Fibroblast of lung (primary cell): ENCODE data around the gene SLX9. TPM values are rescaled to one million over a fixed set of nuclear protein-coding genes. Genes with fewer than 3 reads are reported as not detected.

Source experiments
- DNase-seq, 2 donors: peaks; one replicate each; pipeline versions ENCODE4 v3.0.0 to v3.0.0-alpha.2; 2010; ENCODE audit warnings: low read depth in 2 of 2
- H2AFZ ChIP-seq: 2 replicates; pipeline ENCODE4 v1.5.1; 2012; ENCODE audit warnings: low read length, control low read depth, inconsistent platforms
- H3K27ac ChIP-seq: 2 replicates; pipeline ENCODE4 v1.5.1; 2011; ENCODE audit warnings: low read length, control low read depth; ENCODE audit not compliant: insufficient read depth
- H3K27me3 ChIP-seq: 2 replicates; pipeline ENCODE4 v1.5.1; 2011; ENCODE audit warnings: mild to moderate bottlenecking, low read length; ENCODE audit not compliant: control insufficient read depth, insufficient read depth
- H3K36me3 ChIP-seq: 2 replicates; pipeline ENCODE4 v1.5.1; 2011; ENCODE audit warnings: low read length; ENCODE audit not compliant: control insufficient read depth, insufficient read depth
- H3K4me1 ChIP-seq: 2 replicates; pipeline ENCODE4 v1.5.1; 2011; ENCODE audit warnings: low read length; ENCODE audit not compliant: control insufficient read depth, insufficient read depth; ENCODE audit errors: extremely low read depth
- H3K4me2 ChIP-seq: 2 replicates; pipeline ENCODE4 v1.5.1; 2011; ENCODE audit warnings: low read length, control low read depth; ENCODE audit not compliant: insufficient read depth; ENCODE audit errors: extremely low read depth
- H3K4me3 ChIP-seq, 4 experiments: fragments of 200-600 bp in 1 of 4; sonication (generic) in 1 of 4; replicated peaks in 1 of 4; 2 replicates each; pipeline ENCODE4 v1.5.1; 2011 to 2016; ENCODE audit warnings: low read length in 4 of 4, low read depth in 3 of 4, mild to moderate bottlenecking in 3 of 4, control low read depth in 2 of 4, inconsistent platforms in 1 of 4, mixed read lengths in 1 of 4; ENCODE audit not compliant: insufficient read depth in 1 of 4; ENCODE audit errors: control extremely low read depth in 1 of 4
- H3K79me2 ChIP-seq: 2 replicates; pipeline ENCODE4 v1.5.1; 2012; ENCODE audit warnings: mild to moderate bottlenecking, low read length, inconsistent platforms; ENCODE audit not compliant: control insufficient read depth, insufficient read depth
- H3K9ac ChIP-seq: 2 replicates; pipeline ENCODE4 v1.5.1; 2011; ENCODE audit warnings: mild to moderate bottlenecking, low read length, control low read depth; ENCODE audit not compliant: insufficient read depth
- H3K9me3 ChIP-seq: 2 replicates; pipeline ENCODE4 v1.5.1; 2012; ENCODE audit warnings: low read depth, low read length; ENCODE audit not compliant: control insufficient read depth, insufficient read depth
- H4K20me1 ChIP-seq: 2 replicates; pipeline ENCODE4 v1.5.1; 2011; ENCODE audit warnings: low read length; ENCODE audit not compliant: control insufficient read depth, insufficient read depth; ENCODE audit errors: extremely low read depth
- EZH2 ChIP-seq: IDR thresholded peaks from 2 replicates; pipeline ENCODE4 v1.5.1; 2012; ENCODE audit warnings: low read length, control low read depth, mild to moderate bottlenecking; ENCODE audit errors: missing control alignments
- polyA plus RNA-seq, 2 donors: library from polyadenylated mRNA; depleted of rRNA in 1 of 2; stranded (reverse) in 1 of 2; unstranded in 1 of 2; fragments of >200 nt; gene quantifications; 2 replicates each; pipeline ENCODE4 v1.2.1, GENCODE V29; 2011 to 2012; ENCODE audit warnings: missing spikeins in 1 of 2
- total RNA-seq: library from RNA; depleted of rRNA; stranded (reverse); fragments of >200 nt; gene quantifications from 2 replicates; pipeline ENCODE4 v1.2.1, GENCODE V29; 2014
- TF ChIP-seq, protein P1 (sequence below), 2 donors: IDR thresholded peaks in 1 of 2; conservative IDR thresholded peaks in 1 of 2; 1 replicate in 1 of 2; 2 replicates in 1 of 2; pipeline ENCODE4 v1.5.1; 2011 to 2012; ENCODE audit warnings: low read length in 2 of 2, control low read depth in 1 of 2, inconsistent platforms in 1 of 2, low read depth in 1 of 2, mild to moderate bottlenecking in 1 of 2

Gene SLX9
- total and polyA plus RNA-seq, 2 donors (not counting 1 experiment from before 2014, with no cell fraction given): 9.7 to 14.9 TPM

DNA sequence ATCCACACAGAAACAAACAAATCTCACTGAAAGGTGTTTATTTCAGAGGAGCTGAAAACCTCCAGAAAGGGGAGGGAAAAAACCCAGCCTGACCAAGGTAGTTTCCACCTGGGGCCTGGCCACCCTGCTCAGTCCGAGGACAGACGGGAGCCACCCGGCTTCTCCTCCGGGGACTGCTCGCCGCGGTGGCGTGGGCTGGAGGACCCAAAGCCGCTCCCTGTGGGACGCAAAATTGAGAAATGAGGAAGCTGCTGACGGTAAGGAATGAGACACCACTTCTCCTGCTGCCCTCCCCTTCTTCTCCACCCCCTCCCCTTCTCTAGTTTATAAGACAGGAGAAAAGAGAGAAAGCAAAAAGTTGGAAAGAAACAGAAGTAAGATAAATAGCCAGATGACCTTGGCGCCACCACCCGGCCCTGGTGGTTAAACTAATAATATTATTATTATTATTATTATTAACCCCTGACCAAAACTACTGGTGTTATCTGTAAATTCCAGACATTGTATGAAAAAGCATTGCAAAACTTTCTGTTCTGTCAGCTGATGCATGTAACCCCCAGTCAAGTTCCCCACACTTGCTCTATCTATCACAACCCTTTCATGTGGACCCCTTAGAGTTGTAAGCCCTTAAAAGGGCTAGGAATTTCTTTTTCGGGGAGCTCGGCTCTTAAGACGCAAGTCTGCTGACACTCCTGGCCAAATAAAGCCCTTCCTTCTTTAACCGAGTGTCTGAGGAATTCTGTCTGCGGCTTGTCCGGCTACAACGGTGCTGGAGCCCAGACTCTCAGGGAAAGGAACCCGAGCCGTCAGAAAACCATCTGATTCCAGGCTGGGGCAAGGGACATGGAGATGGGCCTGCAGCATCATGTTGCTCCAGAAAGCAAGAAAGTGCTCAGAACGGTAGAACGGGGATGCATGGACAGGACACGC, 31.6 kb upstream of the SLX9 start:
- Histone ChIP-seq H3K27ac (no peak overlapping the region), H3K36me3 (no peaks in the 10 kb centered on the region), H3K9me3 (no peaks in the 10 kb centered on the region), H3K4me3 (no peak overlapping the region), H4K20me1 (no peaks in the 10 kb centered on the region), H3K79me2 (no peaks in the 10 kb centered on the region), H2AFZ (no peak overlapping the region), H3K9ac (no peak overlapping the region), H3K27me3 (peaks cover 27% of the 10 kb centered on the region), H3K4me1 (no peaks in the 10 kb centered on the region), H3K4me2 (no peak overlapping the region)
- DNase-seq: no peak
- no peak for TF ChIP-seq EZH2
- TF ChIP-seq, protein P1, sequence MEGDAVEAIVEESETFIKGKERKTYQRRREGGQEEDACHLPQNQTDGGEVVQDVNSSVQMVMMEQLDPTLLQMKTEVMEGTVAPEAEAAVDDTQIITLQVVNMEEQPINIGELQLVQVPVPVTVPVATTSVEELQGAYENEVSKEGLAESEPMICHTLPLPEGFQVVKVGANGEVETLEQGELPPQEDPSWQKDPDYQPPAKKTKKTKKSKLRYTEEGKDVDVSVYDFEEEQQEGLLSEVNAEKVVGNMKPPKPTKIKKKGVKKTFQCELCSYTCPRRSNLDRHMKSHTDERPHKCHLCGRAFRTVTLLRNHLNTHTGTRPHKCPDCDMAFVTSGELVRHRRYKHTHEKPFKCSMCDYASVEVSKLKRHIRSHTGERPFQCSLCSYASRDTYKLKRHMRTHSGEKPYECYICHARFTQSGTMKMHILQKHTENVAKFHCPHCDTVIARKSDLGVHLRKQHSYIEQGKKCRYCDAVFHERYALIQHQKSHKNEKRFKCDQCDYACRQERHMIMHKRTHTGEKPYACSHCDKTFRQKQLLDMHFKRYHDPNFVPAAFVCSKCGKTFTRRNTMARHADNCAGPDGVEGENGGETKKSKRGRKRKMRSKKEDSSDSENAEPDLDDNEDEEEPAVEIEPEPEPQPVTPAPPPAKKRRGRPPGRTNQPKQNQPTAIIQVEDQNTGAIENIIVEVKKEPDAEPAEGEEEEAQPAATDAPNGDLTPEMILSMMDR (conservative IDR thresholded peaks at IDR 0.05 in 1 of 2, IDR thresholded peaks at IDR 0.05 in 1 of 2; ENCODE audit: low read depth in 1 of 2, low read length in 2 of 2): no peak

- Histone ChIP-seq H3K27me3 (peaks cover 27% of the 10 kb centered on the region), H2AFZ (no peak overlapping the region), H3K4me3 (no peak overlapping the region), H3K4me1 (no peaks in the 10 kb centered on the region), H3K36me3 (no peaks in the 10 kb centered on the region), H3K9me3 (no peaks in the 10 kb centered on the region), H3K9ac (no peak overlapping the region), H4K20me1 (no peaks in the 10 kb centered on the region), H3K79me2 (no peaks in the 10 kb centered on the region), H3K4me2 (no peak overlapping the region), H3K27ac (no peak overlapping the region)
- TF ChIP-seq, protein P1 (conservative IDR thresholded peaks at IDR 0.05 in 1 of 2, IDR thresholded peaks at IDR 0.05 in 1 of 2; ENCODE audit: low read depth in 1 of 2, low read length in 2 of 2): no peak
- no peak for TF ChIP-seq EZH2
- no peak for DNase-seq
Observed at GRCh38 chr21:44908908-44909307, 30.9 kb upstream of the SLX9 start.

DNA sequence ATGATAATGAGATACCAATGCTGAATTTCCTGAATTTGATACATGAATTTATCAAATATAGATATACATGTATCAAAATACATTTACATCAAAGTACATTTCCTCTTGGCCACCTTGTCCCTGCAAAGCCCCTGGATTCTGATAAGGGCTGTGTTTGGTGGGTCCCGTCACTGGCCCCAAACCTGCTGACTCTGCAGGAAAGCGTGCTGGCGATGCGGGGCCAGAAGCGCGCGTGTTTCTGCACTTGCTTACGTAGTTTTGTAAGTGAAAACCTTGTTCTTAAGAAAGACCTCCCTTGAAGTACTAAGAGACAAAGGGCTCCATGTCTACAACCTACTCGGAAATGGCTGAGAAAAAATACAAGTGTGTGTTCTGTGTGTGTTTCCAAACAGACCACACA, 30.1 kb upstream of the SLX9 start:
- TF ChIP-seq, protein P1 (conservative IDR thresholded peaks at IDR 0.05 in 1 of 2, IDR thresholded peaks at IDR 0.05 in 1 of 2; ENCODE audit: low read depth in 1 of 2, low read length in 2 of 2): no peak
- TF ChIP-seq EZH2: no peak
- Histone ChIP-seq H3K27me3 (peaks cover 27% of the 10 kb centered on the region), H3K36me3 (no peaks in the 10 kb centered on the region), H3K4me3 (no peak overlapping the region), H3K4me1 (no peaks in the 10 kb centered on the region), H3K9me3 (no peaks in the 10 kb centered on the region), H3K4me2 (no peak overlapping the region), H3K79me2 (no peaks in the 10 kb centered on the region), H3K9ac (no peak overlapping the region), H3K27ac (no peak overlapping the region), H2AFZ (no peak overlapping the region), H4K20me1 (no peaks in the 10 kb centered on the region)
- DNase-seq: no peak
